ENCODE results near the gene IGFL1. TPM values are rescaled to one million over a fixed set of nuclear protein-coding genes. Genes with fewer than 3 reads are reported as not detected.

IGFL1 gene
- total and polyA plus RNA-seq, 10 of the 15 experiments (the other 5 are each of a cell fraction or from before 2014, with no cell fraction given): not detected

- Histone ChIP-seq H3K4me2 (ENCODE audit: control insufficient read depth, insufficient read depth) (no peak overlapping the region), H3K27me3 (replicated peaks in 1 of 2; ENCODE audit: control insufficient read depth in 2 of 2, insufficient read depth in 2 of 2, low read length in 1 of 2) (peaks cover 2 to 4% of the 10 kb centered on the region in 2 experiments; a peak in 1 of 4 replicates), H3K4me1 (ENCODE audit: control insufficient read depth, insufficient read depth, low read length) (no peaks in the 10 kb centered on the region), H3K27ac (ENCODE audit: control insufficient read depth, insufficient read depth) (no peak overlapping the region), H3K4me3 (no peak overlapping the region), H3K36me3 (ENCODE audit: control insufficient read depth in 2 of 2, insufficient read depth in 2 of 2, low read length in 1 of 2) (no peaks in the 10 kb centered on the region), H3K79me2 (ENCODE audit: control insufficient read depth, insufficient read depth, low read length) (no peaks in the 10 kb centered on the region), H2AFZ (ENCODE audit: control insufficient read depth, low read depth, low read length) (no peak overlapping the region), H3K9ac (ENCODE audit: control insufficient read depth, insufficient read depth, low read length) (no peak overlapping the region), H3K9me3 (replicated peaks; ENCODE audit: control insufficient read depth, insufficient read depth, low read length) (no peaks in the 10 kb centered on the region), H4K20me1 (ENCODE audit: control insufficient read depth, insufficient read depth) (no peaks in the 10 kb centered on the region)
- no peak for ATAC-seq
- BruUV-seq (replicated peaks): no TSS peak
- in situ Hi-C loops (cut with MboI): no loop called here
- TF ChIP-seq RBBP5 (conservative IDR thresholded peaks at IDR 0.05) (no peak), KDM1A (IDR thresholded peaks at IDR 0.05; ENCODE audit: borderline replicate concordance) (no peak), IRF4 (IDR thresholded peaks at IDR 0.05; ENCODE audit: low read depth, low read length) (no peak), SKIL (IDR thresholded peaks at IDR 0.05; ENCODE audit: low read depth, poor library complexity, severe bottlenecking) (no peak), BCLAF1 (IDR thresholded peaks at IDR 0.05) (no peak), TARDBP (IDR thresholded peaks at IDR 0.05; ENCODE audit: borderline replicate concordance) (no peak), ZBED1 (IDR thresholded peaks at IDR 0.05; ENCODE audit: borderline replicate concordance) (no peak), ZBTB40 (IDR thresholded peaks at IDR 0.05; ENCODE audit: borderline replicate concordance) (no peak), JUND (IDR thresholded peaks at IDR 0.05; ENCODE audit: low read depth, low read length) (no peak), ZNF207 (IDR thresholded peaks at IDR 0.05; ENCODE audit: borderline replicate concordance) (no peak)
- ChIA-PET SMC1A (ENCODE audit: uncharacterized antibody, unreplicated experiment) (no interaction called here), CTCF (interaction anchor here (0.8 kb wide), 1 partner anchor 73 kb away, joined by 3 read pairs; no protein-coding TSS in a partner anchor), RAD21 (ENCODE audit: unreplicated experiment) (no interaction called here), POLR2A (no interaction called here)
- 44% methylated on average over 11 of the region's 11 CpGs for WGBS (ENCODE audit: insufficient coverage, insufficient replicate concordance, low lambda C conversion rate, missing lambda C conversion rate)
- no peak for FAIRE-seq
- intact Hi-C loops (cut with micrococcal nuclease; ENCODE audit: unreplicated experiment): no loop called here
- no peak for DNase-seq (ENCODE audit: low read depth, low spot score)
Observed at GRCh38 chr19:46192992-46193650, 36.4 kb upstream of the IGFL1 start.

Data from GM12878 (cell line).